Ishikawa (cell line): Measurements from ENCODE around the gene IFNAR2.

Experiments used
- CREB1 ChIP-seq: IDR thresholded peaks from 2 replicates; pipeline ENCODE4 v1.6.1; 2012; ENCODE audit warnings: low read depth
- EP300 ChIP-seq: IDR thresholded peaks from 2 replicates; pipeline ENCODE4 v1.6.1; 2012; ENCODE audit warnings: borderline replicate concordance
- FOXM1 ChIP-seq: IDR thresholded peaks from 2 replicates; pipeline ENCODE4 v1.6.1; 2012; ENCODE audit warnings: low read depth, borderline replicate concordance
- RAD21 ChIP-seq: IDR thresholded peaks from 2 replicates; pipeline ENCODE4 v1.6.1; 2012; ENCODE audit warnings: low read depth
- TCF12 ChIP-seq: IDR thresholded peaks from 2 replicates; pipeline ENCODE4 v1.6.1; 2012; ENCODE audit warnings: low read depth
- TF ChIP-seq, protein P1 (sequence below): IDR thresholded peaks from 2 replicates; pipeline ENCODE4 v1.6.1; 2012
- TF ChIP-seq, protein P2 (sequence below): IDR thresholded peaks from 2 replicates; pipeline ENCODE4 v1.6.1; 2012; ENCODE audit warnings: low read depth, mild to moderate bottlenecking

DNA sequence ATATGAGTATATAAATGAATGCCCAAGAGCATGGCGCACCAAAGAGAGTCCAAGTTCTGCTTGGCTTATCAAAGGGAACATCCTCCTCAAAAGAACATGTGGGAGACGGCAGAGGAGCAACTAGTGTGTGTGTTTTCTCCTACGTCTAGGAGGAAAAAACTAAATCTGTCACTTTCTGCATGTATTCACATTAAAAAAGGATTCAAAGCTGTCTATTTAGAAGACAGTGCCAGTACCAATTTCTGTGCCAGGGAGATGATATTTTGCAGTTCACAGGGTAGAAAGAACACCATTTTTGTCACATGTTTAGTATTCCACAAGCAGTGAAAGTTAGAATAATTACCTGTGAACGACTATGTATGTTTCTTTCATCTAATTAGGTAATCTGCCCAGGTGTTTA, 42.5 kb upstream of the IFNAR2 start:
- no peak for TF ChIP-seq FOXM1
- TF ChIP-seq, protein P1, sequence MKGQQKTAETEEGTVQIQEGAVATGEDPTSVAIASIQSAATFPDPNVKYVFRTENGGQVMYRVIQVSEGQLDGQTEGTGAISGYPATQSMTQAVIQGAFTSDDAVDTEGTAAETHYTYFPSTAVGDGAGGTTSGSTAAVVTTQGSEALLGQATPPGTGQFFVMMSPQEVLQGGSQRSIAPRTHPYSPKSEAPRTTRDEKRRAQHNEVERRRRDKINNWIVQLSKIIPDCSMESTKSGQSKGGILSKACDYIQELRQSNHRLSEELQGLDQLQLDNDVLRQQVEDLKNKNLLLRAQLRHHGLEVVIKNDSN, result no peak
- TF ChIP-seq, protein P2, sequence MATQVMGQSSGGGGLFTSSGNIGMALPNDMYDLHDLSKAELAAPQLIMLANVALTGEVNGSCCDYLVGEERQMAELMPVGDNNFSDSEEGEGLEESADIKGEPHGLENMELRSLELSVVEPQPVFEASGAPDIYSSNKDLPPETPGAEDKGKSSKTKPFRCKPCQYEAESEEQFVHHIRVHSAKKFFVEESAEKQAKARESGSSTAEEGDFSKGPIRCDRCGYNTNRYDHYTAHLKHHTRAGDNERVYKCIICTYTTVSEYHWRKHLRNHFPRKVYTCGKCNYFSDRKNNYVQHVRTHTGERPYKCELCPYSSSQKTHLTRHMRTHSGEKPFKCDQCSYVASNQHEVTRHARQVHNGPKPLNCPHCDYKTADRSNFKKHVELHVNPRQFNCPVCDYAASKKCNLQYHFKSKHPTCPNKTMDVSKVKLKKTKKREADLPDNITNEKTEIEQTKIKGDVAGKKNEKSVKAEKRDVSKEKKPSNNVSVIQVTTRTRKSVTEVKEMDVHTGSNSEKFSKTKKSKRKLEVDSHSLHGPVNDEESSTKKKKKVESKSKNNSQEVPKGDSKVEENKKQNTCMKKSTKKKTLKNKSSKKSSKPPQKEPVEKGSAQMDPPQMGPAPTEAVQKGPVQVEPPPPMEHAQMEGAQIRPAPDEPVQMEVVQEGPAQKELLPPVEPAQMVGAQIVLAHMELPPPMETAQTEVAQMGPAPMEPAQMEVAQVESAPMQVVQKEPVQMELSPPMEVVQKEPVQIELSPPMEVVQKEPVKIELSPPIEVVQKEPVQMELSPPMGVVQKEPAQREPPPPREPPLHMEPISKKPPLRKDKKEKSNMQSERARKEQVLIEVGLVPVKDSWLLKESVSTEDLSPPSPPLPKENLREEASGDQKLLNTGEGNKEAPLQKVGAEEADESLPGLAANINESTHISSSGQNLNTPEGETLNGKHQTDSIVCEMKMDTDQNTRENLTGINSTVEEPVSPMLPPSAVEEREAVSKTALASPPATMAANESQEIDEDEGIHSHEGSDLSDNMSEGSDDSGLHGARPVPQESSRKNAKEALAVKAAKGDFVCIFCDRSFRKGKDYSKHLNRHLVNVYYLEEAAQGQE, result no peak
- TF ChIP-seq TCF12, result no peak
- no peak for TF ChIP-seq CREB1
- TF ChIP-seq RAD21, result no peak
- no peak for TF ChIP-seq EP300
